NB4 (cell line): ENCODE results near the gene SUCNR1.

Source experiments
- DNase-seq: peaks from one replicate; pipeline ENCODE4 v3.0.0; 2010; ENCODE audit warnings: low read depth
- H3K4me3 ChIP-seq: one replicate; pipeline ENCODE4 v1.5.1; 2011; ENCODE audit warnings: mild to moderate bottlenecking, low read depth, low read length, moderate library complexity
- CTCF ChIP-seq: IDR thresholded peaks from one replicate; pipeline ENCODE4 v1.5.1; 2012; ENCODE audit warnings: low read depth, low read length
- MAX ChIP-seq: IDR thresholded peaks from 2 replicates; pipeline ENCODE4 v1.6.1; 2011; ENCODE audit warnings: low read depth, low read length
- MYC ChIP-seq: IDR thresholded peaks from 2 replicates; pipeline ENCODE4 v1.6.1; 2011; ENCODE audit warnings: low read depth, low read length
- POLR2A ChIP-seq: IDR thresholded peaks from 2 replicates; pipeline ENCODE4 v1.6.1; 2011; ENCODE audit warnings: mild to moderate bottlenecking; ENCODE audit not compliant: insufficient read length; ENCODE audit errors: extremely low read depth

Gene SUCNR1

DNA sequence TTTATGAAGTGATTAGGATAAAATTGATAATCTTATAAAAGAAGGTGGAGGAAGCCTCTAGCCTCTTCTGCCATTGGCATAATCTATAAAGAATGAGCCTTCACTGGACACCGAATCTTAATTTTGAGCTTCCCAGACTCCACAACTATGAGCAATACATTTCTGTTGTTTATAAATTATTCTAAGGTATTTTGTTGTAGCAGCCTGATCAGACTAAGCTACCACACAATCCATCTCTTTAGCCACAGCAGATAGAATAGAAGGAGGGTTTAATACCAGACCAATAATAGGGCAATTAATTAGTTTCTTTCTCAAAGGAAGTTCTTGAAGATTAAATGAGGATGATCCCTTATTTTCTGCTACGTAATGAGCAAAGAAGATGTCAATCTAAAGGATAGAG, 33.3 kb downstream of the SUCNR1 start:
- H3K4me3 ChIP-seq = no peak overlapping the region
- no peak for DNase-seq
- TF ChIP-seq MAX (no peak), MYC (no peak), CTCF (no peak), POLR2A (no peak)

- no peak for DNase-seq
- H3K4me3 ChIP-seq = no peak overlapping the region
- TF ChIP-seq POLR2A = no peak
- TF ChIP-seq MYC = no peak
- no peak for TF ChIP-seq CTCF
- TF ChIP-seq MAX = no peak
Measured at GRCh38 chr3:151908399-151908798, 35.0 kb downstream of the SUCNR1 start.

GRCh38 chr3:151909681-151910405, 36.4 kb downstream of the SUCNR1 start:
- TF ChIP-seq CTCF (no peak), MYC (no peak), POLR2A (no peak), MAX (no peak)

GRCh38 chr3:151911462-151911861, 38.0 kb downstream of the SUCNR1 start:
- DNase-seq = no peak
- H3K4me3 ChIP-seq = no peak overlapping the region
- TF ChIP-seq CTCF (no peak), POLR2A (no peak), MAX (no peak), MYC (no peak)

More at GRCh38 chr3:151909681-151910405, 36.4 kb downstream of the SUCNR1 start:
- no peak overlapping the region for H3K4me3 ChIP-seq
- DNase-seq = no peak

DNA sequence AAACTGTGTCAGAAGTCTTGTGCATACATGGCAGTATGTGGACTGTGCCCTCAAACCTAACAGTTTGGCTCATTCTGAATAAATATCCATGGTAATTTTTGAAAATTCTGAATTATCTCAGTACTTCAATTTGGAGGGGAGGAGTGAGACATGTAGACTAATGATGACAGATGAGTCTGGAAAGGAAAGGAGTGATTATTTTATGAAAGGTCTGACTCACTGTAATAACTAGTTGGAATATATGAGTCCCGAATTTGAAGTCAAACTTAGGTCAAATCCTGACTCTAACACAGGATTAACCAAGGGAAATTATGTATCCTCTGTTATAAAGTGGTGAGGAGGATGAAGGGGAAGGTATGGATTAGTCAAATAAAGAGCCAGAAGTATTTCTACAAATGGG, 38.6 kb downstream of the SUCNR1 start:
- no peak for DNase-seq
- TF ChIP-seq MAX (no peak), CTCF (no peak), MYC (no peak), POLR2A (no peak)
- no peak overlapping the region for H3K4me3 ChIP-seq
